Thoracic aorta (tissue), 2 donors: ENCODE data around the gene FBN2. TPM values are rescaled to one million over a fixed set of nuclear protein-coding genes. Genes with fewer than 3 reads are reported as not detected.

Source experiments
- ATAC-seq: fragments of 150-250 bp; one replicate; pipeline ENCODE4 v1.8.0; 2017; ENCODE audit warnings: low read depth; ENCODE audit not compliant: insufficient number of reproducible peaks, low FRiP score
- DNase-seq: peaks from one replicate; pipeline ENCODE4 v3.0.0-alpha.2; 2020; ENCODE audit warnings: low spot score
- H3K27ac ChIP-seq, 2 donors: fragments of 200-600 bp; sonication (generic); 1 replicate in 1 of 2; 2 replicates in 1 of 2; pipeline ENCODE4 v1.5.1; 2016; ENCODE audit warnings: mild to moderate bottlenecking in 2 of 2, moderate library complexity in 2 of 2
- H3K27me3 ChIP-seq: fragments of 200-600 bp; sonication (generic); replicated peaks from 2 replicates; pipeline ENCODE4 v1.6.0; 2016; ENCODE audit warnings: mild to moderate bottlenecking; ENCODE audit not compliant: insufficient read depth
- H3K36me3 ChIP-seq: fragments of 200-600 bp; sonication (generic); one replicate; pipeline ENCODE4 v1.5.1; 2016
- H3K4me1 ChIP-seq, 2 donors: fragments of 200-600 bp; sonication (generic); 1 replicate in 1 of 2; 2 replicates in 1 of 2; pipeline versions ENCODE4 v1.5.1 to v1.6.0; 2016; ENCODE audit warnings: low read depth in 2 of 2, mild to moderate bottlenecking in 1 of 2; ENCODE audit not compliant: control insufficient read depth in 1 of 2
- H3K4me3 ChIP-seq: fragments of 200-600 bp; sonication (generic); 2 replicates; pipeline ENCODE4 v1.5.1; 2016; ENCODE audit warnings: mild to moderate bottlenecking
- H3K9me3 ChIP-seq: fragments of 200-600 bp; sonication (generic); 2 replicates; pipeline ENCODE4 v1.5.1; 2016
- CTCF ChIP-seq: fragments of 200-600 bp; sonication (generic); IDR thresholded peaks from one replicate; pipeline ENCODE4 v1.5.1; 2019; ENCODE audit warnings: antibody characterized with exemption
- total RNA-seq, 2 donors: library from RNA; depleted of rRNA; stranded (reverse); fragments of >200 nt; gene quantifications; one replicate each; pipeline versions ENCODE4 v1.1.0 to v1.2.3, GENCODE V29; 2016

FBN2 gene
- total RNA-seq, 2 donors from 2014 or later: 0.68 to 5.8 TPM

DNA sequence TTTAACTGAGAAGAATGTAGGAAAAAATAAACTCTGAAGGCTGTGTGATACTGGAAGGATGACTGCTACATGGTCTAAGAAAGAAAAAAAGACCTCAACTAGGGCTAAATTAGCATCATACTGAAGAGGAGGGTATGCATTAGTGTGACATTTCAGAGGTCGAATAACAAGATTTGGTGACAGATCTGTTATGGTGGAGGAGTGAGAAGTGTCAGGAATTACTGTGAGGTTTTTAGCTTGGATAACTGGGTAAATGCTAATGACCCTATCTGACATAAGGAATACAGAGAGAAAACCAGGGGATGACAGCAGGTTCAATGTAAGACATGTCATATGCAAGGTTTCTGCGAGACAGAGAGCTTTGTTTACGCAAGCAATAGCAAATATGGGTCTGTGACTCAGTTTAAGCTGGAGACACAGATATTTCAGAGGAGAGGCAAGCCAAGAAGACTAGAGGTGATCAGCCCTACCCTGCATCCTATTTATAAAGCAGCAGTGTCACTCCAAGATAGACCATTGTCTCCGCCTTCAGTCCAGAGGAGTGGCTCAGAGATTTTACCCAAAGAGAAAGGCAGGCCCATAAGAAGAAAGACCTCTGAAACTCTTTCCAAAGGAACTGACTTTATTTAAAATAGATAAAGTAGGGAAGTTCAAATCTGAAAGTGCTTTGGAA, 44.3 kb downstream of the FBN2 start:
- no peak for ATAC-seq
- Histone ChIP-seq H3K9me3 (no peaks in the 10 kb centered on the region), H3K36me3 (no peaks in the 10 kb centered on the region), H3K27me3 (no peaks in the 10 kb centered on the region), H3K4me1 (no peaks in the 10 kb centered on the region), H3K4me3 (no peak overlapping the region), H3K27ac (no peak overlapping the region)
- no peak for DNase-seq
- TF ChIP-seq CTCF: no peak

- H3K27me3 ChIP-seq: no peaks in the 10 kb centered on the region
- H3K4me1 ChIP-seq: no peaks in the 10 kb centered on the region
- no peaks in the 10 kb centered on the region for H3K9me3 ChIP-seq
- no peak overlapping the region for H3K27ac ChIP-seq
- TF ChIP-seq CTCF: no peak
- H3K4me3 ChIP-seq: no peak overlapping the region
- no peaks in the 10 kb centered on the region for H3K36me3 ChIP-seq
- DNase-seq: no peak
- no peak for ATAC-seq
Measured at GRCh38 chr5:128491291-128491690, 46.8 kb downstream of the FBN2 start.

- no peak for TF ChIP-seq CTCF
- no peak for ATAC-seq
Measured at GRCh38 chr5:128490761-128491160, 47.3 kb downstream of the FBN2 start.

DNA sequence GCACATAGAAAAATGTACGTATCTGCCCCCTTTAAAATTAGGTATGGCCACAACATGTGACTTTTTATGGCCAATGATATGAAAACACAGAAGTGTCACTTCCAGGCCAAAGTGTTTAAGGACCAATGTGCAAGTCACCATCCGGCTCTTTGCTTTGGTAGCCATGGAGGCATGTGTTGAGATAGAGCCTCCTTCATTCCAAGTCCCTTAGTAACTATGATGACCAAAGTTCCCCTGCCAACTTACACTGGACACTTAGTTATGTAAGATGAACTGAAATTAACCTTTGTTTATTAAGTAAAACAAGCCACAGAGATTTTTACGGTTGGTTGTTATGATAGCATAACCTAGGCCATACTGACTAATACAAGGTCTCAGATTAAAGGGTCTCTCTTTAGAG, 51.0 kb downstream of the FBN2 start:
- ATAC-seq (no peak), DNase-seq (no peak)
- Histone ChIP-seq H3K27ac (no peak overlapping the region), H3K4me3 (no peak overlapping the region), H3K9me3 (no peaks in the 10 kb centered on the region), H3K36me3 (no peaks in the 10 kb centered on the region), H3K27me3 (no peaks in the 10 kb centered on the region), H3K4me1 (no peaks in the 10 kb centered on the region)
- no peak for TF ChIP-seq CTCF

More at GRCh38 chr5:128490761-128491160, 47.3 kb downstream of the FBN2 start:
- no peaks in the 10 kb centered on the region for H3K27me3 ChIP-seq
- H3K4me1 ChIP-seq: no peaks in the 10 kb centered on the region
- no peak for DNase-seq
- H3K9me3 ChIP-seq: no peaks in the 10 kb centered on the region
- no peak overlapping the region for H3K4me3 ChIP-seq
- no peaks in the 10 kb centered on the region for H3K36me3 ChIP-seq
- no peak overlapping the region for H3K27ac ChIP-seq

DNA sequence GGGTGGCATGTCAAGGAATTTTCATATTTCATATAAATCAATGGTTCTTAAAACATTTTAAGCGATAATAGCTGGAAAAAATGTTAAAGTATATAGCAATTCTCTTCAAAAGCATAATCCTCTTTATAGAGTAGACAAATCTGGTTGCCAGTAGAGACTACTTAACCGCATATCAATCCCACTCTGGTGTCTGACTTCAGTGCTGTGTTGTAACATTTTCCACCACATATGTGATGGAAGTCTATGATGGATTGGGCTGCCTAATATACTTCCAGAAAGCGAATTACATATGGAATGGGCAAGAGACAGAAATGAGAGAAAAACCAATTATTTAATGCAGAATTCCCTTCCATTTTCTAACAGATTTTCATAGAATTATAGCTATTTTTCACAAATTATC, 54.3 kb downstream of the FBN2 start:
- DNase-seq (no peak), ATAC-seq (no peak)
- Histone ChIP-seq H3K9me3 (no peaks in the 10 kb centered on the region), H3K27ac (no peak overlapping the region), H3K4me3 (no peak overlapping the region), H3K36me3 (no peaks in the 10 kb centered on the region), H3K4me1 (no peaks in the 10 kb centered on the region), H3K27me3 (no peaks in the 10 kb centered on the region)
- TF ChIP-seq CTCF: no peak
